GM21367 (cell line): ENCODE measurements around the gene SH3BGRL2.
"Not testable (repeated sequence)": the region's sequence is repeated elsewhere in the genome, so short reads cannot be mapped to it uniquely, and the experiment has no call there.

Experiments
- ATAC-seq: cut with Tn5 transposase; IDR thresholded peaks from one replicate; pipeline ENCODE4 v1.9.1; 2021; ENCODE audit not compliant: unreplicated experiment

SH3BGRL2 gene

GRCh38 chr6:79614326-79615305 is 16.5 kb upstream of the SH3BGRL2 start:
- no peak for ATAC-seq

- ATAC-seq, result no peak
Observed at GRCh38 chr6:79617518-79617941, 13.6 kb upstream of the SH3BGRL2 start.

DNA sequence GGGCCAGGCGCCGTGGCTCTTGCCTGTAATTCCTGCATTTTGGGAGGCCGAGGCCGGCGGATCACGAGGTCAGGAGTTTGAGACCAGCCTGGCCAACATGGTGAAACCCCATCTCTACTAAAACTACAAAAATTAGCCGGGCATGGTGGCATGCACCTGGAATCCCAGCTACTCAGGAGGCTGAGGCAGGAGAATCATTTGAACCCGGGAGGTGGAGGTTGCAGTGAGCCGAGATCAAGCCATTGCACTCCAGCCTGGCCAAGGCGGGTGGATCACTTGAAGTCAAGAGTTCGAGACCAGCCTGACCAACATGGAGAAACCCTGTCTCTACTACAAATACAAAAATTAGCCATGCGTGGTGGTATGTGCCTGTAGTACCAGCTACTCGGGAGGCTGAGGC is 12.7 kb upstream of the SH3BGRL2 start:
- not testable (repeated sequence) for ATAC-seq

DNA sequence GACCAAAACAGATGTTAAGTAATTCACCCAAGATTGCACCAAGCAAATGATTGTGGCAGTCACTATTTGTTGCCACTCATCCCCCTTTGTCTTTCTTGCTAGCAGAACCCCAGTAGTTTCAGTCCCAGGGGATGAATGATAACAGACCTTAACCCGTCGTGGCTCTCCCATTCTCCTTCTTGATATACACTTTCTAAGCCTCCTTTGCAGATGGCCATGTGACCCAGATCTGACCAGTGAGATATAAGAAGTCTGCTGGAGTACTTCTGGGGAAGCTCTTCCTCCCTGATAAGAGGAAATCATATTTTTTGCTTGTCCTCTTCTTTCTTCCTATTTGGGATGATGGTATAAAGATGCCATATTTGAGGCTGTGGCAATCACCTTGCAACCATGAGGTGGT is 9.6 kb upstream of the SH3BGRL2 start:
- no peak for ATAC-seq

DNA sequence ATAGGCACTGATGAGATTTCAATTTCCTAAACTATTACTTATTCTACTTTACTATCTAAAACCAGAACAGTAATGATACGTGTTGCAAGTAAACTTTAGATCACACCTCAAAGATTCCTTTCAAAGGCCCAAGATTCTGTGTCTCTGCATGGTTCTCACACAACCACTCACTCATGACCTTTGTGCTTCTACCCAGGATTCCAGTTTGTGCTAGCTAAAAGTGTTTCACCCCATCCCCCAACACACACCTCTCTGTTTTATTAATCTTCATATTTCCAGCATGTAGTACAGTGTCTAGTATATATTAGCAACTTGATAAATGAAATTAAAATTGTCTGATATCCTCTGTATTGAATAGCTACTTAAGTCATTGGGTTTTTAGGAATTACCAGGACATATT is 8.8 kb upstream of the SH3BGRL2 start:
- no peak for ATAC-seq

DNA sequence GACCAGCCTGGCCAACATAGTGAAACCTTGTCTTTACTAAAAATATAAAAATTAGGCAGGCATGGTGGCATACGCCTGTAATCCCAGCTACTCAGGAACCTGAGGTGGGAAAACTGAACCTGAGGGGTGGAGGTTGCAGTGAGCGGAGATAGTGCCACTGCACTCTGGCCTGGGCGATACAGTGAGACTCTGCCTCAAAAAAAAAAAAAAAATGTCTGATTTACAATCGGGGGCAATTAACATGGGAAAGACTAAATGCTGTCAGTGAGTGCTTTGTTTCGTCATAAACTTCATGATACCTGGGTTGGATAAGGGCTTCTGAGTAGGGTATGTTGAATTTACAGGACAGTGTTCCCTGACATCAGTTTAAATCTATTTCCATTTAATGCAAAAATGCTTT is 8.0 kb upstream of the SH3BGRL2 start:
- ATAC-seq, result no peak

DNA sequence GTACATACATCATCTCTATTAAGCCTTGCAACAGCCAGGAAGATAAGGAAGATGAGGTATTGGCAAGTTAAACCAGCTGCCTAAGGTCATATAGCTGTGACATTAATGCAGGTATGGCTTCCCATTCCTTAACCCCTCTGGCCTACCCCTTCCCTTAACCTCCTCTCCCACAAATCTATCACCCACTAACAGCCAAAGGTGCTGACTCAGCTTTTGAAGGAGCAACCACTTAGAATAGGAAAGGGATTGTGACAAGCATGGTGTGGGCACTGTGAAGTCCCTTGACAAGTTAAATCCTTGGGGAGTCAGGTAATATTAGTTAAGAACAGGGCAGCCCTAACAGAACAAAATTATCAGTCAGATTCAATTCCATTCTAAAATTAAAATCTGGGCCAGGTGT is 5.4 kb upstream of the SH3BGRL2 start:
- ATAC-seq, result no peak

DNA sequence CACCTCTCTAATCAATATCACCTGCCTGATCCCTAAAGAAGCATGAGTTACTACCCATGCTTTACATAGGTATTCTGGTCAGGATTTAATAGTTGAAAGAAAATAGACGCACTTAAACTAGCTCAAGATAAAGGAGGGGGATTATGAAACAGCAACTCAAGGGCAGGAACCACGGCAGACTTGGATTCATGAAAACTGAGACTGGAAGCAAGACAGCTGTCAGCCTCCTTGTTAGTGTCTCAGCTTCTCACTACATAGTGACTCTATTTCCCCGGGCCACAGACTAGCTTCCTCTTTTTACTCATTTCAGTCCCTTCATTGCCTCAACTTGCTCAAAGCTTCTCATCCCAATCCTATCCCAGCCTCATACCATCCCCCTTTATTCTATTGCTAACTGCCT is 4.3 kb upstream of the SH3BGRL2 start:
- ATAC-seq, result no peak

DNA sequence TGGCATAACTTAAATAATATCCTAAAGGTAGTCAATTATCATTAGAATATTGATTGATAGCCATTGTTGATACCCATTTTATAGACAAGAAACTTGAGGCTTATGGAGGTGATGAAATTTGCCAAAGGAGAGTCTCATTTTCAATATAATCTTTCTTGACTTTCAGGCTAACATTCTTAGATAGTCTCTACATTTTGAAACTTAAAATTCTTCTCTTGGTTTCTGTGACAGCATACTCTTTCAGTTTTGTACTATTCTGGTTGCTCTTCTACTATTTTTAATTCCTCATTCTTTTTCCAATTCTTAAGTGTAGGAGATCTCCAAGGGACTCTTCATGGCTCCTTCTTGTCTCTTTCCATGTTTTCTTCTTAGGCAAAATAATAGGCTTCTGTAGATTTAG is 3.7 kb upstream of the SH3BGRL2 start:
- ATAC-seq, result no peak

- ATAC-seq, result no peak
Observed at GRCh38 chr6:79628466-79629288, 2.5 kb upstream of the SH3BGRL2 start.

- ATAC-seq, result no peak
Observed at GRCh38 chr6:79630380-79630882, 698 bp upstream of the SH3BGRL2 start.

DNA sequence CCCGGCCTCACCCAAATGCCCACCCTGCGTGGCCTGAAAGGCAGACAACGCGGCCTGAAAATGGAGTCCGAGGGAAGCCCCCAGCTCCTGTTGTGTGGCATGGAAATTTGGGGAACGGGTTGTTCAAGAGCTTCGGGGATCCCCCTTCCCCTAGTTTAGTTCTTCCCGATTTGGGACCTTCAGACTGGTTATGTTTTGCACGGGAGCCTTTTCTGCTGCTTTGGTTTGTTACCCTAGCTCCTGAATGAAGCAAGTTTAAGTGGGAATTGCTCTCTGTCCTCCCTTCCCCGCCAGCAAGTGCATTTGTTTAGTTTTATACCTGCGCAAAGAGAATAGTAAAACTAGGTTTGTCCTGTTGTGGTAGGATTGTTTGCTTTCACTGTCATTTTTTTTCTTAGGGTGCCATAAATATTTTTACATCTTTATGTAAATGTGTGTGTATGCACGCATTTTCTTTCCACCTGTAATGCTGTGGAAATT is 604 bp downstream of the SH3BGRL2 start:
- no peak for ATAC-seq

DNA sequence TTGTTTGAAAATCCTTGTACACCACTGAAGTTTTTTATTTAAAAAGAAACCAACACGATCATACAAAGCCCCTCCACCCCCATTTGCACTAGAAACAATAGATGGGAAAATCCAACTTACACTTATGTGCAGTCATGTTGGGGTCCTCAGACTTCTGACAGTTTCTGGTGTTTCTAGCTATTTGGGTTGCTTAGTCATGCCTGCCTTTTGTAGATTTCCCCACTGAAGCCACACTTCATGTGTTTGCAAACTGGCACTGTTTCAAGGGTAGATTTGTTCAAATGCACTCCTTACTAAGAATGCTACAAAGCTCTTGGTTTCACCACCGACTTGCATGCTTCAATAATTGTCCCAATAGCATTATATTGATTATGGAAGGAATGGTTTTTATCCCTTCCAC is 1.5 kb downstream of the SH3BGRL2 start:
- ATAC-seq, result no peak

DNA sequence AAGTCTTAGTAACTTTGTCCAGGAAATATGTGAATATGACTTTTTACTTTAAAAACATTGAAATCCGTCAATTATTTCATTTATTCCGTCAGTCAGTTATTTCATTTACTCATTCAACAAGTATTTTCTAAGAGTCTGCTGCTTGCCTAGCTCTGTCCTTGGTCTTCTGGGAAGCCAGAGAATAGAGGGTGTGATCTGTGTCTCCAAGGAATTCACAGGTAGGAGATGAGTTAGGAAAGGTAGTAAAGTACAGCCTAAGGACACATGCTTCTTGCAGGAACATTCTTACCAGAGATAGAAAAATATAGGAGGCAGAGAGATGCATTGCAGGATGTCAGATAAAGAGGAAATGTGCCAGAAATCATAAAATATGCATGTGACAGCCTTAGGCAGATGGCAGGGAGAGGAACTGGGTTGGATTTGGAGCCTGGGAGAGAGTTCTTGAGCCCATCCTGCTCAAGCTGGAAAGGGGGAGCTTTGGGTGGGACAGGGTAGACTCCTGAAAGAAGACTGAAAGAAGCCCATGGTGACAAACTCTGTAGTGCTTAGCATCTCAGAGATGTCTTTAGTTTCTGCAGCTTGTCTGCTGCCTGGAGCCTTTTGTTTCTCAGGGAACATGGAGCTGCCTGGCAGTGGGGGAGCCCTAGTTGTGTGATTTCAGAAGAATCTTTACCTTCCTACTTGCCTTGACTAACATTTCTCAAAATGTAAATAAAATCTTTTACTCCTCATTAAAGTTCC is 3.5 kb downstream of the SH3BGRL2 start:
- no peak for ATAC-seq

- ATAC-seq, result no peak
Observed at GRCh38 chr6:79635232-79635543, 4.1 kb downstream of the SH3BGRL2 start.

- no peak for ATAC-seq
Observed at GRCh38 chr6:79636673-79637072, 5.5 kb downstream of the SH3BGRL2 start.

- ATAC-seq, result no peak
Observed at GRCh38 chr6:79640146-79641111, 9.3 kb downstream of the SH3BGRL2 start.

- ATAC-seq, result no peak
Observed at GRCh38 chr6:79646006-79646405, 14.9 kb downstream of the SH3BGRL2 start.

GRCh38 chr6:79646561-79646960 is 15.4 kb downstream of the SH3BGRL2 start:
- ATAC-seq, result no peak

DNA sequence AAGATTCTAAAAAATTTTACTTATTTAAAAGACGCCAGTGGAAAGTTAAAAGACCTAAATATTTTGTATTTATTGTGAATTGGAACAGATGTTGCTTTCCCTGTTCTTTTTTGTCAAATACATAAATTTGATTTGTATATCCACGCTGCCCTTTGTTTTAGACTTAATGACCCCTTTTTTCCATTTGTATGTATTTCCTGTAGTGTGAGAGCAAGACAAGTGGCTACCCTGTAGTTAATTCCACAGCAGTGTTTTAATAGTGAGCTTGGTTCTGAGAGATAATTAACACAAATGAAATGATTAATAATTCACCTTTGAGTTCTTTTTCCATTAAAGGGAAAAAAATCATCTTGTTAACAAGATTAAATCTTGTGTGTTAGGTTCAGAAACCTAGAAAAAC is 16.6 kb downstream of the SH3BGRL2 start:
- no peak for ATAC-seq
